Measurements from ENCODE around the gene ZMIZ2. TPM values are rescaled to one million over a fixed set of nuclear protein-coding genes. Genes with fewer than 3 reads are reported as not detected.

Gene ZMIZ2
- total and polyA plus RNA-seq, 8 donors, result 54.0 to 96.1 (median 65.8) TPM

- no peak for TF ChIP-seq CTCF (IDR thresholded peaks at IDR 0.05)
- peaks cover 0 to 6% of the 10 kb centered on the region in 2 donors for H3K9me3 ChIP-seq
- no peak for ATAC-seq
- H3K4me3 ChIP-seq, result no peak overlapping the region
- H3K4me1 ChIP-seq, result no peaks in the 10 kb centered on the region
- peak in 1 of 4 donors; percentile 19 for DNase-seq
- intact Hi-C loops (cut with DNase I), result no loop called here
- H3K27me3 ChIP-seq, result no peaks in the 10 kb centered on the region
- no peak overlapping the region for H3K27ac ChIP-seq
- peaks cover 0 to 97% of the 10 kb centered on the region in 2 donors for H3K36me3 ChIP-seq
Measured at GRCh38 chr7:44703921-44704320, 44.7 kb upstream of the ZMIZ2 start.

DNA sequence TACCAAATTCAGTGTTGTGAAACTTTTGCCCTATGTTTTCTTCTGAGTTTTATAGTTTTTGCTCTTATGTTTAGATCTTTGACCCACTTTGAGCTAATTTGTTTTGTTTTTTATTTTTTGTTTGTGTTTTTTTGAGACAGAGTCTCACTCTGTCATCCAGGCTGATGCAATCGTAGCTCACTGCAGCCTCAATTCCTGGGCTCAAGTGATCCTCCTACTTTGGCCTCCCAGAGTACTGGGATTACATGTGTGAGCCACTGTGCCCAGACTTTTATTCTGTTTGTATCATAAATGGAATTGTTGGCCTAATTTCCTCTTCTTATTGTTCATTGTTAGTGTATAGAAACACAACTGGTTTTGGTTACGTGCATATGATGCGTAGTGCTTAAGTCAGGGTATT lies 43.2 kb upstream of the ZMIZ2 start:
- peaks cover 0 to 96% of the 10 kb centered on the region in 2 donors for H3K36me3 ChIP-seq
- no peaks in the 10 kb centered on the region for H3K27me3 ChIP-seq
- no peaks in the 10 kb centered on the region for H3K4me1 ChIP-seq
- no peak overlapping the region for H3K27ac ChIP-seq
- H3K9me3 ChIP-seq, result no peaks in the 10 kb centered on the region
- H3K4me3 ChIP-seq, result no peak overlapping the region
- intact Hi-C loops (cut with DNase I), result no loop called here
- no peak for TF ChIP-seq CTCF (IDR thresholded peaks at IDR 0.05)
- ATAC-seq, result no peak
- peak in 1 of 4 donors; percentile 2 for DNase-seq

GRCh38 chr7:44706788-44707557 lies 41.7 kb upstream of the ZMIZ2 start:
- intact Hi-C loops (cut with DNase I), result no loop called here
- Histone ChIP-seq H3K36me3 (peaks cover 0 to 80% of the 10 kb centered on the region in 2 donors), H3K9me3 (no peaks in the 10 kb centered on the region), H3K27ac (no peak overlapping the region), H3K27me3 (no peaks in the 10 kb centered on the region), H3K4me3 (no peak overlapping the region), H3K4me1 (no peaks in the 10 kb centered on the region)
- ATAC-seq (no peak), DNase-seq (peak in 1 of 4 donors; percentile 14)
- TF ChIP-seq CTCF (IDR thresholded peaks at IDR 0.05), result no peak

GRCh38 chr7:44707558-44708230 lies 41.0 kb upstream of the ZMIZ2 start:
- H3K9me3 ChIP-seq, result no peaks in the 10 kb centered on the region
- intact Hi-C loops (cut with DNase I), result no loop called here
- no peak for ATAC-seq
- no peak overlapping the region for H3K27ac ChIP-seq
- DNase-seq, result no peak
- no peaks in the 10 kb centered on the region for H3K4me1 ChIP-seq
- no peaks in the 10 kb centered on the region for H3K27me3 ChIP-seq
- H3K36me3 ChIP-seq, result peaks cover 0 to 73% of the 10 kb centered on the region in 2 donors
- no peak overlapping the region for H3K4me3 ChIP-seq
- no peak for TF ChIP-seq CTCF (IDR thresholded peaks at IDR 0.05)

Measured in left lung (tissue), 10 donors.